Measurements from ENCODE around the gene PAQR3.

Gene PAQR3, protein sequence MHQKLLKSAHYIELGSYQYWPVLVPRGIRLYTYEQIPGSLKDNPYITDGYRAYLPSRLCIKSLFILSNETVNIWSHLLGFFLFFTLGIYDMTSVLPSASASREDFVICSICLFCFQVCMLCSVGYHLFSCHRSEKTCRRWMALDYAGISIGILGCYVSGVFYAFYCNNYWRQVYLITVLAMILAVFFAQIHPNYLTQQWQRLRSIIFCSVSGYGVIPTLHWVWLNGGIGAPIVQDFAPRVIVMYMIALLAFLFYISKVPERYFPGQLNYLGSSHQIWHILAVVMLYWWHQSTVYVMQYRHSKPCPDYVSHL

DNA sequence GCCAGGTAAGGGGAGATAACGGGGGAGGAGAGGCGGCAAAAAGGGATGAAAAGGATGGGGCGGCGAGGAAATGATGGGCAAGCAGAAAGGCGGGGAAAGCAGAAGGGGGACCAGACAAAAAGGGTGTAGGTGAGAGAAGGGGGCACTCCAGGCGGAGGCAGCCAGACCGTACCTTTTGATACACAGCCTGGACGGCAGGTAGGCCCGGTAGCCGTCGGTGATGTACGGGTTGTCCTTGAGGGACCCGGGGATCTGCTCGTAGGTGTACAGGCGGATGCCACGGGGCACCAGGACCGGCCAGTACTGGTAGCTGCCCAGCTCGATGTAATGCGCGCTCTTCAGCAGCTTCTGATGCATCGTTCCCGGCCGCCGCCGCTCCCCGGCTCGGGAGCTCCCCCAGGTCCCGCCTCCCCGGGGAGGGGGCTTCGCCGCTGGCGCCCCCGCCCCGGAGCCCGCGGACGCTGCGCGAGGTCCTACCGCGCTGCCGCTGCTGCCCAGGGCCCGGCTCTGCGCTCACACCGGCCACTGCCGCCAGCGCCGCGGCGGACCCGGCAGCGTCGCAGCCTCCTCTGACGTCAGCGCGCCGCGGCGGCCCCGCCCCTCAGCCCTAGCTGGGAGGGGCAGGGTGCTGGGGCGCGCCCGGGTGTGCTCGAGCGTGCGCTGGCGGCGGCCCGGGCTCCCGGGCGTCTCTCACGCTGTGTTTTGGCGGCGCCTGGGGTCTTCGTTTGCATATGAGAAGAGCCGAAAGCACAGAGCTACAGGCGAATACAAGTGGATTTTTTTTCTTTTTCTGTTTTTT, at the start of gene PAQR3:
TSS of gene PAQR3 (minus strand) at position 571 of the 799 bp plus-strand sequence. CDS start at position 357, 214 bp downstream.
- DNase-seq, result peak; percentile 89 to 96 (median 95)

DNA sequence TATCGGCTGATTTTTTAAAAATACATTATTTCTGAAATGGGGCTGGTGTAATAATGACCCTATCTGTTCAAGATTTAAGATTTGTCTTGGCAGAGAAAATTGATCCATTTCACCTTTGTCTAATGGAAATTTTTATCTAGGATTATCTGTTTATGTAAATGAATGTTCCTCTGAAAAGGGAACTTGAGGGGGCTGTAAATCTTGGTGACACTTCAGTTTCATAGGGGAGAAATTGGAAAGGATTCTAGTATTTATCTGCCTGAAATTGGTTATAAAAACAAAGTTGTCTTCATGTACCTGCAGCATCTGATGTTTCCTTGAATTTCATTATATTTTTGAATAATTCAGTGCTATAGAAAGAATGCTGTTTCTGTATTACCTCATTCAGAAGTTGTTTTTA, 48.4 kb upstream of the PAQR3 start:
- DNase-seq, result no peak

DNA sequence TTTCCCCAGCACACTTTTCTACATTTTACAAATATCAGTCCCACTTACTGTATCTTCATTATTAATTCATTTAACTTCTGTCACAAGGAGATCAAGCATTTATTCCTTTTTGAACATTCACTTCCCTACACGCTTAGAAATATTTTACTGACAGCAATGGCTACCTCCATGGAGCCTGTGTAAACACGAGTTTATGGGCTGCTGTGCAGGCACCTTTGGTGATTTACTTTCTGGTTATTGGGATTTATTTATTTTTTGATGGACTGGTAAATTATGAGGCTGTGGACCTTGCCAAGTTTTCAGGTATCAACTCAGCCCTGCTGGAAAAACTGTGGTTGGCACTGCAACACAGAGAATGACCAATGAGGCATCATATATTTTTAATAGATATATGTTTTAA, 45.4 kb upstream of the PAQR3 start:
- DNase-seq, result no peak

DNA sequence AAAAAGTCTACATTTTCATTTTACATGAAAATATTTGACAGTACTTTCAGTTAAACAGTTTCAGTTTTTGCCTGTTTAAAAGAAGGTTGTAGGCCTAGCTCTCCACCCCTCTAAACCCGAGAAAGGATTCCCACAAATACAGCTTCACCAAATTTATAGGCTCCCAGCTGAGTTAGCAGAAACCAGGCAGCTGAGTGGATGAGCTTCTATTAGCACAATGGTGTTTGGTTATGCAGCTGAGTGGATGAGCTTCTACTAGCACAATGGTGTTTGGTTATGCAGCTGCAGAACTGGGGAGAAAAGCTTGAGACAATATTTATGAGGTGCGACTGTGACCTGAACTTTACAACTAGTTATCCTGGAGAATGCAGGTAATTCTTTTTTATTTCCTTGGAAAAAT, 36.6 kb upstream of the PAQR3 start:
- no peak for DNase-seq

DNA sequence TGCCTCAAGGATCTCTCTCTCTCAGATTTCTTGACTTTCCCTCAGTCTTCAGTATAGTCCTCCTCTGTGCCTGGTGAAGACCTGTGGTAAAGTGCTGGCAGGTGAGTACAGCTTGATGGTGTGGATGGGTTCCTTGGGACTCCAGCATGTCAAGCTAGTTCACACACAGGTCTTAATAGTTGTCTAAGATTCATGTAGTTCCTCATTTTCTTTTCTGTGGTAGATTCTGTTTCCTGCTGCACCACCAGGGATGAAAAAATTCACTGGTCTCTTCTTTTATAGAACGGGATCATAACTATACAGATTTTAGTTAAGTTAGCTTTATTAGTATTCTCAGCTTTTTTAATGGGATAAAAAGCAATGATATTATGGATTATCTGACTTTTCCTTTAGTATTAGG, 32.5 kb upstream of the PAQR3 start:
- DNase-seq, result no peak

DNA sequence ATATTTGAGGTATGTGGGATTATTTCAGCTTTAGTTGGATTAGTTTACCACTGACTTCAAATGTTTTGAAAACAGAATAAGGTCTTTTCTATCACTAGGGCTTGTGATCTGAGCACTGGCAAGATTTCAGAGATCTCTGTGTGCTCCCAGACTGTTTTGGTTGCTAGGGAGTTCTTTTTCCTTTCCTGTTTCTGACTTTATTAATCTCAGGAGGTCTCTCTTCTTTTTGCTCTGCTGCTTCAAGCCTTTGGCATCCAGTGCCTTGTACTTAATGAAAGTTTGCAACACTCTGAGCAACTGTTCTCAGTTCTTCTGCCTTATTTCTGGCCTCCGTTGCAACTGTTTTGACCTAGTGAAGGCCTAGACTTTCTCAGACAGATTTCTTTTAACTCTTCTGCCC, 32.1 kb upstream of the PAQR3 start:
- DNase-seq, result no peak

DNA sequence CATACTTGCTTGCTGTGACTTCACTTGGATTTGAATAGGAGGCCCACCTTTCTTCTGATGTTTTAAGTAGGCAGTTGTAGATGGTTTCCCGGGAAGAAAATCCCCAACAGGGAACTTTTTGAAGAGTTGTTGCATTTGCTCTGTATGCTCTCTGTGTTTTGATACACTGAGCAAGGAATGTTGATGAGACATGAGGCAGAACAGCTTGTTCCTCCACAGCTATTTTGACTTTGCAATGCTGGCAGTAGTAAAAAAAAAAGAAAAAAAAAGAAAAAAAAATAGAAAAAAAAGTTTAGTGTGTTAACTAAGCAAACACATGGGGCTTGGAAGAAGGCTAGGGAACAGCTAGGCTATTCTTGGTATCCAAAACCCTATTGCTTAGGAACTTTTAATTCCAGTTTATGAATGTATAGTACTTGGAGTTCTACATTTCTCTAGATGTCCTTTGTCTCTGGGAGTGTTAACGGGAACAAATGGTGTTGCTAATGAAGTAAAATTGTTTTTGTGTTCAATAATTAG, 23.4 kb upstream of the PAQR3 start:
- no peak for DNase-seq

DNA sequence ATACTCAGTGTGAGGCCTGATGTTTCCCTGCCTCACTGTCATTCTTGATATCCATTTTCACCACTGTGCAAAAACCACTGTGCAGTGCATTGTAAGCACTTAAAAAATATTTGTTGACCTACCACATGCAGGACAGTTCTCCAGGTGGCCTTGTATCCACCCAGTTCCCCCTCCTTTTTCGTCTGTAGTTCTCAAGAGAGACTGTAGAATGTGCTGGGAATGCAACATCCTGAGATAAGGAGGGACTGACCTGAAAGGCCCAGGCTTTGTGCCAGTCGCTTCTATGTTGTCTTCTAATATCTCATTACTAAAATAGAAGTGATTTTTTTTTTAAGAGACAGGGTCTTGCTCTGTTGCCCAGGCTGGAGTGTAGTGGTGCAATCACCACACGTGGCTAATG, 21.7 kb upstream of the PAQR3 start:
- no peak for DNase-seq

DNA sequence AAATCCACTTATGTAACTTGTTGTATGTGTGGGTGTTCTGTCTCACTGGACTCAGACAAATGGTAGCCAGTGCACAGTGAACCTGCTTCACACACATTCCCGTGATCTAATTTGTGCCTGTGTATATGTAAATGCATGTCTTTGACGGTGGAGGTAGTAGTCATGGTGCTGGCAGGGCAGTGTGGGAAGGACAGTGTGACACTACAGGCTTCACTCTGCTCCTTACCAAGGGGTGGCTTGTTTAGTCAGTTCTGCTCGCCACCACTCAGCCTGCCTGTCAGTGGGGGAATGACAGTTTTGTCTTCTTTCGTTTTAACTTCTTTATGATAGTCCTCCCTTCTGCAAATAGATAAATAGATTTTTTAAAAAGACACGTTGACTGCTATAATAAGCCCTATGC, 17.7 kb upstream of the PAQR3 start:
- DNase-seq, result no peak

DNA sequence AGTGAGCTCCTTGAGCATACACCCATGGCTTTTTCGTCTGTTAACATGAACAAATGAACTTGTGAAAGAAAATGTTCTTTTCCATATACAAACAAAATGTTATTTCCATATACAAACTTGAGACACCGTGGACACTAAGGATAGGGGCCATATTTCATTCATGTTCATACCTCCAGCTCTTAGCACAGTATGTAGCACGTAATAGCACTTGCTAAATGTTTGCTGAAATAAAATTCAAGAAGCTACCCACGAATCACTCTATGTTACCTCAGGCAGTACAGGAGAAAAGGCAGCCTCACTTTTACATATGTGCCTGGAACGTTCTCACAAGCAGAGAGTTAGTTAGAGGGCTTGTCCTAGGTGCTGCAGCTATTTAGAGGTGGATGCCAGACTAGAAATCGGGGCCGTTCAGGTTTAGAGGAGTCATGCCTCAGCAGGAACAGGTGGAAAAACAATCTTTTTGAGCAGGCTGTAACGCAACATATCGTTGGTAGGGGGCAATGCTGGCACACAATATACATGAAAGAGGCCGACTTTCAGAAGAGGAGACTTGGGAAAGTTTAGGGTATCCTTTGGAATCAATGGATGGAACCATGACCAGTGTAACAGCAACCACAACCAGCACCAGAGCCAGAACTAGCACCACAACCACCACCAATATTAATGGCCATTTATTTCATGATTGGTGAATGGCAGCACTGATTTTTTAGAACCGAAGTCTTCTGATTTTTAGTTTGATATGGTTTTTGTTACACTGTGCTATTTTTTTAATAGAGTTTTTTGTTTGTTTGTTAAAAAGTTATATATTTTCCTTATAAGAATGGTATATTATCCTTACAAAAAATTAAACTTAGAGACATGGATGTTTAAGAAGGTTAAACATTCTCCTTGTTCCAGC, 14.8 kb upstream of the PAQR3 start:
- no peak for DNase-seq

DNA sequence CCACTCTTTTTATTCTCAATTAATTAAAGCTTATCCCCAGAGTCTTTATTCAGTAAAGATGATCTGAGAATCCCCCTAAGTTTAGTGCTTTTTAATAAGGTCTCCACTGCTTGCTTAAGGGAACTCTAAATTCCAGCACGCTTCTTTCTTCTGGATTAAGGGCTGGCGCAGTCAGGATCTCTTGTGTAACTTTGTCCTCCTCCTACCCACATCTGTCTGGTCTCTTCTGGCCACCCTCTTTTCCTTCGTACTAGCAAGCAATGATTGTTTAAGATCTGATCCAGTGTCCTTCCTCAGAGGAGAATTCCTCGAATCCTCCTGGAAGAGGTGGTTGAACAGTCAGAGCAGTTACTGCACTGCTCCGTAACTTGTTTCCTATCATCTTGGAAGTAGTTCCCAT, 14.0 kb upstream of the PAQR3 start:
- DNase-seq, result no peak

DNA sequence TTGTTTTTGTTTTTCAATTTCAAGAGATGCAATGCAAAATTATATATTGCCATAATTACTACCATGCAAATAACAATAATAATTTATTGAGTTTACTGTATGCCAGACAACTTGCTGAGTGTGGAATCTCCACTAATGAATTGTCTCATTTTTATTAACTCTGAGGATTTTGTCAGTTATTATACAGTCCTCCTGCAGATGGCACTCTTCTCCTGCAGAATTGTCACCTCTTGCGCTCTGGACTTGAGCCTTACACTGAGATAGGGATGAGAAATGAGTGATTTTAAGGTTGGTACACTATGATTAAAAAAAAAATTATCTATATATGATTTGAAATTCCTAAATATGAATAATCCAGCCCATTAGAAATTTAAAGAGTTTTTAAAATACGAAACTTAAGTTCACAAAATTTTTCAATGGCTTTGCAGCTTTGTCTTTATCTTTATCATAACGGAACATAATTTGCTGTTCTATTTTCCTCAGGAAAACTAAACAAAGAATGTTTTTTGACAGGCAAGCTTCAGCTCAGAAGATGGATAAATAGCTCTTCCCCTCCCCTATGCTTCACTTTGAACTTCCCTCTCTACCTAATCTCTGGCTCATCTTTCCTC, 12.7 kb upstream of the PAQR3 start:
- peak; percentile 60 to 72 (median 67) for DNase-seq

DNA sequence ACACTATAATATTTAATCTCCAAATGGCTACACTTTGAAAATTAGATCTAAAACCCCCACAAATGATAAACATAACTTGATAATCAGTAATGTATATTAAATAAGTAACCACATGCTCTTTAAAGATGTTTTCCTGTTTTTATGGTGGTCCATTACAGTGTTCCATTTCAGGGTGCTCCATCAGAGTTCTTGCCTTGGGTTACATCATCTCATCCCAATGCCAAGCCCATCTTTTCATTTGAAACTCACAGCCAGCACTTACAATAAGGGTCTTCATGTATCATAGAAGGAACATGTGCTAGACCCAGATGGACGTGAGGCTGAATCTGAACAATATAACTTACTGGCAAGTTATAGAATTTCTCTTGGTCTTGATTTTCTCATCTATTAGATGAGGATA, 10.5 kb upstream of the PAQR3 start:
- DNase-seq, result no peak

DNA sequence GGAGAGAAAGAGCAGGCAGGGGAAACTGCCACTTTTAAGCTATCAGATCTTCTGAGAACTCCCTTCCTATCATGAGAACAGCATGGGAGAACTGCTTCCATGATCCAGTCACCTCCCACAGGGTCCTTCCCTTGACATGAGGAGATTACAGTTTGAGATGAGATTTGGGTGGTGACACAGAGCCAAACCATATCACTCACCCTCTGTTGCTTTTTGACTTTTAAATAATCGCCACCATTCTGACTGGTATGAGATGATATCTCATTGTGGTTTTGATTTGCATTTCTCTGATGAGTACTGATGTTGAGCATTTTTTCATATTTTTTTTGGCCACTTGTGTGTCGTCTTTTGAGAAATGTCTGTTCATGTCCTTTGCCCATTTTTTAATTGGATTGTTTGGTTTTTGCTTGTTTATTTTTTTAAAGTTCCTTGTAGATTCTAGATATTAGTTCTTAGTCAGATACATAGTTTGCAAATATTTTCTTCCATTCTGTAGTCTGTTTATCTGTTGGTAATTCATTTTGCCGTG, 6.5 kb upstream of the PAQR3 start:
- DNase-seq, result no peak

DNA sequence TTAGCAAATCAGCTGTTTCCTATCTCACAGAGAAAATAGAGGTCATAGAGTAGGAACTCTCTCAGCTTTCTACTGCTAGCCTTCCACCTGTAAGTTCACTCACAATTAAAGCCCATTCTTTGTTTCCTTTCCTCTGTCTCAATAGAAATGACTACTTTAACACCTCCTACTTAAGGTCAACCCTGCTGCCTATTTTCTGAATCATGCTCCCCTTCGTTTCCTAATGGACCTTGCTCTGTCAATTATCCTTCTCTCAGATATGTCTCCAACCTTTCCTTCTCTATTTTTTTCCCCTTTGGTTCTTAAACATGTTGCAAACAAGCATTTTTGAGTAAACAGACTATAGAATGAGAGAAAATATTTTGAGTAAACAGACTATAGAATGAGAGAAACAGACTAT, 5.1 kb upstream of the PAQR3 start:
- DNase-seq, result no peak

DNA sequence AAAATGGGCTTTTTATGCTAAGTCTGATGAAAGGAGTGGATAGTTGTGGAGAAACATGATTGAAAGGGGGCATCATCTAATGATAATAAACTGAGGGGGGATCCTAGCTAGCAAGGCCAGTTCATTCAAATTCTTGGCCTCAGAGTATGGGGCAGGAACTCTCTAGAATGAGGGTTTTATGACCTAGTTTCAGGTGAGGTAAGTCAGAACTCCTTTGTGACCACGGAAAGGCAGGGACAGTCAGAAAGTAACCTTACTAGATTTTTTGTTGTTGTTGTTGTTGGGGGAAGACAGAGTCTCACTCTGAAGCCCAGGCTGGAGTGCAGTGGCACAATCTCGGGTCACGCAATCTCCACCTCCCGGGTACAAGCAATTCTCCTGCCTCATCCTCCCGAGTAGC, 1.5 kb upstream of the PAQR3 start:
- no peak for DNase-seq

DNA sequence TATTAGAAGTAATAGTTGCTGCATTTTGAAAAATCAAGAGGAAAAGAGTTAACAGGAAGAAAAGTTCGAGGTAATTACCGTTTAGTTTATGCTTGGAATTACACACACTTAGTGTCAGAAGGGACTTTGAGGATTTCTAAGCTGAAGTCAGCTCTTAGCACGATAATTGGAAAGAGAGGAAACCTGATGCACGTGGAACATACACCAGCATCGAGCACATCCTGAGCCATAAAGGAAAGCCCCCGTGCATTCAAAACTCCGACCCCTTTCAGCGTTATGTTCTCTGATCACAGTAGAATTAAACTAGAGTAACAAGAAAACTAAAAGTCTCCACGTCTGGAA, 400 bp upstream of the PAQR3 start:
- DNase-seq, result peak in 1 of 3 donors; percentile 24

DNA sequence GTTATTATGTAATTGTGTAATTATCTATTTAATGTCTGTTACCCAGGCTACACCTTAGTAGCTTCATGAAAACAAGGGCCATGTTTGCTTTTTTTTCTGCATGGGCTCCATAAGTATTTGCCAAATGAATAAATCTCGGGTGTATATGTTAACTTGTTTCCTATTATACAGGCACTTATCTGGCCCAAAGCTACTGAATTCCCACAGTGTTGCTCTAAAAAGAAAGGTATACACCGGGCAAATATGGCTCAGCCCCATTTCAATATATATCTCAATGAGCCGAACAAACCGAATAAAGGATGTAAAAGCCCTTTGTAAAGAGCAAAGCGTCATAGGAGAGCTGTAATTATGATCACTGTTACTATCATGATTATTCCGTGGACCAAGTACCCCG, 767 bp downstream of the PAQR3 start:
- DNase-seq, result no peak

DNA sequence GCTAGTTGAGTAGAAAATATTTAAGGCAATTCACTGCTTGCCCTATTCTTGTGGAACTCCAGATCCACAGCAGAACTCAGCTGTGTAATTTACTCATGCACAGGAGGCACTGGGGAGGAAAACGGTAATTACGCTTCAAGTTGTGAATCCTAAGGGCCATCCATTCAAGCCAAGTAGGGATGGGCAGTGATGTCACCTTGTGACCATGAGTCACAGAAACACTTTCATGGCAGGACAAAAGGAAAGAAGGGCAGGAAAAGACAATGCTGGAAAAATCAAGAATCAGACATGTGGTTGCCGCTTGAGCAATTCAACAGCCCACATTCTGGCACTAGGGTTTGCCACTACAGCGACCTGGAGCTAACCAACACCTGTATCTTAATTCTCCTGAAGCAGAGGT, 1.4 kb downstream of the PAQR3 start:
- peak in 1 of 3 donors; percentile 10 for DNase-seq

DNA sequence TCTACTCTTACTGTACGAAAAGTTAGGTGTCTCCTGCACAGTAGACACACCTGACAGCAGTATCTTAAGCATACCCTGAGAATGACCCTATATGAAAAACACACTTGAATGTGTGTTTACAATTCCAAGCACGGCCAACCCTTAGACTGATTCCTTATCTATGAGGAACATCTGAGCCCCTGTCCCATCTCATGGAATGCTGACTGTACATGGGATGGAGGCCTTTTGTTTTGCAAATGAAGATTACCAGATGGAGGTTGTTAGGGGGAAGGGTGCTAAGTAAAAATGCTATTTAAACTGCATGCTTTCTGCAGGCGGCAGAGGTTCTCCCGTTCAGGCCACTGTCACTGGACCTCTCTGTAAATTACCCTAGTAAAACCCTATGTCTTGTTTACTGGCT, 2.2 kb downstream of the PAQR3 start:
- DNase-seq, result no peak

DNA sequence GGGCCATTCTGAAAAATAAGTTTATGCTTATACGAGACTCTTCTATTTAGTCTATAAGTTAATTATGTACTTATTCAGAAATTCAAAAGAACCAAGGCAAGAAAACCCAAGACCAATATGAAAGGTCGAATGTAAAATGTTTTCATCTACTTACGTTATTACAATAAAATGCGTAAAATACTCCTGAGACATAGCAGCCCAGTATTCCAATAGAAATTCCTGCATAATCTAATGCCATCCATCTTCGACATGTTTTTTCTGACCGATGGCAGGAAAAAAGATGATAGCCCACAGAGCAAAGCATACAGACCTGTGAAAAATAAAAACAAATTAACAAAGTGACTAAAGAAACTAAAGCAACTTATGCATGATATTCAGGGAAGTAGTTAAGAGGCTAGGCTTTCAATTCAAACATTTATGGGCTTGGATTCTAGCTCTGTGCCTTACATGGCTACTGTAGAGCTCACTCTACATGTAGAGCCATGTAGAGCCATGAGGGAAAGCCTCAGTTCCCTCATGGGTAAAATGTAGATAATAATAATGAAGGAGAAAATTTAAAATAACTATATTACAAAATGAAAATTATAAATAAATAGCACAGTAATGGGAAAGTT, 9.1 kb downstream of the PAQR3 start:
- DNase-seq, result no peak

DNA sequence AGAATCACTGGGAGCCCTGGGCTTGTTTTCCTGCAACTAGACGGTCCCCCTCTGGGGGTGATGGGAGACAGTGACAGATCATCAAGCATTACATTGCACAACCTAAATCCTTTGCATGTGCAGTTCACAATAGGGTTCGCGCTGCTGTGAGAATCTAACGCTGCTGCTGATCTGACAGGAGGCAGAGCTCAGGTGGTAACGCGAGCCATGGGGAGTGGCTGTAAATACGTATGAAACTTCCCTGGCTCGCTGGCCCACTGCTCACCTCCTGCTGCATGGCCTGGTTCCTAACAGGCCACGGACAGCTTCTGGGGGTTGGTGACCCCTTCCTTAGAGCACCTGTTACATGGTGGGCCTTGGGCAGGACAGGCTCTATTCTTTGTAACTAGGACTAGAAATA, 10.4 kb downstream of the PAQR3 start:
- DNase-seq, result no peak

Data from suppressor macrophage treated with lipopolysaccharide for 1 hour (primary cell).